Islet precursor cell (in vitro differentiated cells): ENCODE data around the gene PTPRM.

Source experiments
- DNase-seq: peaks from one replicate; pipeline ENCODE4 v3.0.0-alpha.2; 2018

The PTPRM gene

DNA sequence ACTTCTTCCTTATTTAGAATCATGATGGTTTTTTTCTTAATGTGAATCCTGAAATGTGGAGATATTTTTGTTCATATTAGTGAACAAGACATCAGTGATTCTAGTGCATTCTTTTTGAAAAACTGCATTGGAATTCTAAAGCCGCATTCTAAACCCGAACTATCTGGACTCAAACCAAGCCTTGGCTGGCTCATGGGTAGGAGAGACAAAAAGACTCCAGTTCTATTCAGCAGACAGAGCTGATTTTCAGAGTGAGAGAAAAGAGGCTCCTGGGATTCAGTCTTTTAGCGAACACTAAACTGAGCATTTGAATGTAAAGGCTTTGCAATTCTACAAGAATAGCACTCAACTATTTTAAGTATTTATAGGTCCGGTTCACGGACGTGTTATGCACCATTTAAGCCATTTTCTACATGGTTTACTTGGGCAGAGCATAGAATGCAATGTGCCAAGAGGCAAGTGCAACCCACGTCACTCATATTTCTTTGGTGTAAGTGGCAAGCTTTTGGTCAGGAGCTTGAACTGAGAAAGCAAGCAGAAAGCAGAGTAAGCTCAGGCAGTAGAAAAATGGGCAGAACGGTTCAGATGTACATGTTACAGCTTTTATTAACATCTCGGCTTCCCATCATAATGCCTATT lies 814.8 kb downstream of the PTPRM start:
- DNase-seq, result peak; percentile 0

DNA sequence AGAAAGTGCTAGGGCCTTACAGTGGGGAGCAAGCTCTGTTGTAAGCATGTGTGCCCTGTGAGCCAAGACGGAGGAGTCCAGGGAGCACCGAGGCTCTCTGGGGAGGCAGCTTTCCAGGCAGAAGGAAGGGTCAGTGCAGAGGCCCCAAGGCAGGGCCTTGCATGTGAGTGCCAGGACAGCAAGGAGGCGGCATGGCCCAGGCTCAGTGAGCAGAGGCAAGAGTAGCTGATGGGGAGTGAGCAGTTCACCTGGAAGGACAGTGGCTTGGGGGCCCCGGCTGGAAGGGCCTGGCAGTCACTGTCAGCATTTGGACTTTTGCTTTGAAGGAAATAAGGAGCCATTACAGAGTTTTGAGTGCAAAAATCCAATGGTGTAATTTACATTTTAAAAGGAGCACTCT lies 818.3 kb downstream of the PTPRM start:
- DNase-seq, result peak; percentile 38

DNA sequence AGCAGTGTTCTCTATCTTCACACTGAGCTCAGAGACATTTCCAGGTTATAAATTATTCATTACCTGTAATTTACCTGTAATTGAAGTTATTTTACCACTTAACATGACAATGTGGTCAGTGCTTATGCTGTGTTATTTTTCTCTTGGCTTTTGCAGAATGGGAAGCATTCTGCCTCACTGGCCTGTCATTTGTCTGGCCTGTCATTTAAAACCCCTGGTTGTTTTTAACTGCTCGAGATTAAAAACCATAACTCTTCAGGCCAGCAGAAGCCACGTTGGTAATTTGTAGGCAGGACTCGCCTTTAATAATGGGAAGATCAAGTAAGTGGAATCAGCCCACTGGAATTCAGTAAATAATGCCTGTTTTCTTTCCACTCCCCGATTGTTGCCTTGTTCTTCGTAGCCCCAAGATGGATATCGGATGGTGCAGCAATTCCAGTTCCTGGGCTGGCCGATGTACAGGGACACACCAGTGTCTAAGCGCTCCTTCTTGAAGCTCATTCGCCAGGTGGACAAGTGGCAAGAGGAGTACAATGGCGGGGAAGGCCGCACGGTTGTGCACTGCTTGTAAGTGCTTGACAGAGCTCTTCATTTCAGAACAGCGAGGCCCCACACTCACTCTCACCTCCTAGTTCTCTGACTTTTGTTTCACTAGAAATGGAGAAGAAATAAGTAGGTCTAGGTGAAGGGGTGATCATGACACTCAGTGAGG lies 819.7 kb downstream of the PTPRM start:
- DNase-seq, result peak; percentile 4

DNA sequence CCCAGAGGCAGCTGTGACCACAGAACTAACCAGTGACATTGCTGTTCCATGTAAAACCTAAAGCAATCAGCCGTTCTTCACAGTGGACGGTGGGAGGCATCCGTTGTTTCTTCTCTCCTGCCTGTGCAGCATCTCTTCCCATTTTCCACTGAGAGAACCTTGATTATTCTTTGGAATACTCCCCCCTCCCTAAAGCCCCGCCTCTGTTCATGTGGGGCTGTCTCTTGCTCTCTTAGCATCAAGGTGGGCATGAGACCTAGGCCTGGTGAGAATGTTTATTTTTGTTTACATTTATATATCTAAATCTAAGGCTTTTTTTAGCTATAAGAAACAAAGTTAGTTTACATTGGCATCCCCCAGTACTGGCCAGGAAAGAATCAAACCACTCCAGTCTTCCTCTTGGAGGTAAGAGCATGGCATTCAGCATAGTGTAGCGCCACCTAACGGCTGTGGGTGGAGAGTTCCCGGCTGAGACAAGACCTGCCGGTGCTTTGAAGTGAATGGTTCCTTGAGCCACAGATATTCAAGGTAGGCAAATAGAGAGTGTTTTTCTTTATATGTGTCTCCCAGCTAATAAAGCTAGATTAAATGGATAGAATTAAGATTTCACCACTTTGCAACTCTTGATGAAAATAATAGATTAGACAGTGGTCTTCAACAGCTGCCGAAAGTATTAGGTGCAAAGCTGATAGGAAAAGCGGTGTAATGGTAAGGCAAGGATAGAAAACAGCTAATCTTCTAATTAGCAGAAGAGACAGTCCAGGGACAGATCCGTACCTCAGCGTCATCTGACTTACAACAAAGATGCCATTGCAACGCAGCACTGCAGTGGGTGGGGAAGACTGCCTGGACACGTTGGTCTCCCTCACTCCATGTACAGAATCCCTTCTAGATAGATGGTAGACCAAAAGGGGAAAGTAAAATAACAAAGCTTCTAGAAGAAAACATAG lies 822.5 kb downstream of the PTPRM start:
- peak; percentile 89 for DNase-seq

DNA sequence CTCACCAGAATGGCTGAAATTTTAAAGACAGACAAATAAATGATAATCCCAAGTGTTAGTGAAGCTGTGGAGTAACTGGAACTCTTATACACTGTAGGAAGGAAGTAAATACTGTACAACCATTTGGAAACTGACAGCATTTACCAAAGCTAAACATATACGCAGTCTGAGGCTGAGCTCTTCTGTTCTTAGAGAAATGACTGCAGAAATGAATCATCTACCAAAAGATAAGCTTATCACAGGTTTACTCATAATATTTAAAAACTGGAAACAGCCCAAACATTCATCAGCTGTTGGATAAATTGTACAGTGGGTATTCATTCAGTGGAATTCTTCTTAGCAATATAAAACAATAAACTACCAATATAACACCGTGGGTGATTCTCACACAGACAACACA lies 824.0 kb downstream of the PTPRM start:
- DNase-seq, result no peak

DNA sequence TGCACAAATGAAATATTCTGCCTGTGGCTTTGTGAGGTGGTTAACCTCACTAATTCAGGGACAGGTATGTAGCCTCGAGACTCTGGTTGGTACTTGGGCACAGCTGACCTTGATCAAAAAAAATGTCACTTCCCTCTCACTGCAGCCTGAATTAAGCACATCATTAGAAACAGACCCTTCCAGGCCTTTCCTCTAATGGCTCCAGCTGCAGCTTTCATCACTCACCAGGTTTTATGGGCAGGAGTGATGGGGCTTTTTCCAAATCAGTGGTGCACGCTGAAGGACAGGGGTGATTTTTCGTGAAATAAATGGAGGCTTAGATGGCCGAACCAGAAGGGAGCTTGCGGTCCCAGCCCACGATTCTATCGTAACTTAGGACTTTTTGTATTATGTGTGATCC lies 829.1 kb downstream of the PTPRM start:
- DNase-seq, result no peak

DNA sequence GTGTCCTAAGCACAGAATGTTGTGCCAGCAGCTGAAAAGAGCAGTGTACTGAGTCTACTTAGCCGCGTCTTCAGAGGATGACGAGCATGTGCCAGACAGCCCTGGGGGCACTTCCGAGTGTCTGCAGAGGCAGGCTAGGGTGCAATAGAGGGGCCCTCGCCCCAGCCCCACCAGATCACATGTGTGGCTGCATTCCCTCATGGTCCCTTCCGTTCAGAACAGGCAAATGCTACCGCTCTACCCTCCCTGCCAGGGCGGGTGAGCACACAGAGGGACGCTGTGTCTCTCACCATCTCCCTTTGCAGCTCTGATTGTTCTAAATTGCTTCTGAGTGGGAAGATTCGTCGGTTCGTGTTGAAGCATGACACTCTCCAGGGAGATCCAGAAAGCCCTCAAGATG lies 829.9 kb downstream of the PTPRM start:
- peak; percentile 54 for DNase-seq

DNA sequence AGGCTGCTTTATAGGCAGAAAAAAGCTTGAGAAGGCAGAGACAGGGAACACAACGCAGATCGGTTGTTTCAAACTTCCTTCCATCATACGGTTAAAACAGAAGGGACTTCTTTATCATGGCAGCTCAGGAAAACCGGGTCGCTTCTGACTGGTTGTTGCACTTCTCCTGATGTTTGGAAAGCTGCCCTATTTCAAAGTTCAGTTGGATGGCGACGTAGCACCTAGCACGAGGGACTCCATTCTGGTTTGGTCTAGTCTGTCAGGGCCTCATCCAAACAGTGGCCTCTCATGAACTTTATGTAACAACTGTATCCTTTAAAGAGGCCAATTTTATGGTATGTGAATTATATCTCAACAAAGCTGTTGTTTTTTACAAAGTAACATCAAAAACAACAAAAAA lies 832.0 kb downstream of the PTPRM start:
- peak; percentile 7 for DNase-seq

DNA sequence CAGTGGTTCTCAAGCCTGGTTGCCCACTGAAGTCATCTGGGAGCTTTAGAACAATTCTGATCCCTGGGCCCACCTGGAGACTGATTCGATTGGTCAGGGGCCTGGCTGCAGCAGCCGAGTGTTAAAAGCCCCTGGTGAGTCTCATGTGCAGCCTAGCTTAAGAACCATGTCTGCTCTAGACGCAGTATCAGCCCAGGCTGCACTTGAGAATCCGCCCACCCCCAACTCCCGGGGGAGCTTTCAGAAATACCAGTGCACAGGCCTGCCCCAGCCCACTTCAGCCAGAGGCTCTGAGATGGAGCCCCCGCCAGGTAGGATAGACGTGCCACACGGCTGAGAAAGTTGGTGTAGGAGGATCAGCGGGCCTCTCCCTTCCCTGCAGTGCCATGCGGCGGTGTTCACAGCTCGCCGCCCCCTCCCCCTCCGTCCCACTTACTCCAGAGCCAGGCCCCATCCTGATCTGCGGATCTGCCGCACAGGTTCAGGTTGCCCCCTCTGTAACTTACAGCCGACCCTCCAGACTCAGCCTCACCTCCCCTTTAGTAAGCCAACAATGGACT lies 833.2 kb downstream of the PTPRM start:
- DNase-seq, result peak; percentile 44

DNA sequence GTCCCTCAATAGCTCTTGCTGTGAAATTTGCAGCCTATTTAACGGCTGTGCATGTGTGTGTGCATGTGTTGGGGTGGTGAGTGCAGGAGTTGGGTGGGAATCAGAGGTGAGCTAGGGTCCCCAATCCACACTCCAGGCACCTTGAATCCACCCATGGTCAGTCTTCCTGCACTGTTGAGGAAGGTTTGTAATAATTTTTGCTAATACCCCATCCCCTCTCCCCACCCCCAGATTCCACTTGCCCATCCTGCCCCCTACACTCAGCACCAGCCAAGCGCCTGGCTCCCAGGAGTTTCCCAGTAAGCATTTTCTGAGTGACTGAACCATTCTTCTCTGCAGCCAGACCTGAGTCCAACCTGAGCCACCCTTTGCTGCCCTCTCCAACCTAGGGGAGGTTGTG lies 833.7 kb downstream of the PTPRM start:
- peak; percentile 29 for DNase-seq

DNA sequence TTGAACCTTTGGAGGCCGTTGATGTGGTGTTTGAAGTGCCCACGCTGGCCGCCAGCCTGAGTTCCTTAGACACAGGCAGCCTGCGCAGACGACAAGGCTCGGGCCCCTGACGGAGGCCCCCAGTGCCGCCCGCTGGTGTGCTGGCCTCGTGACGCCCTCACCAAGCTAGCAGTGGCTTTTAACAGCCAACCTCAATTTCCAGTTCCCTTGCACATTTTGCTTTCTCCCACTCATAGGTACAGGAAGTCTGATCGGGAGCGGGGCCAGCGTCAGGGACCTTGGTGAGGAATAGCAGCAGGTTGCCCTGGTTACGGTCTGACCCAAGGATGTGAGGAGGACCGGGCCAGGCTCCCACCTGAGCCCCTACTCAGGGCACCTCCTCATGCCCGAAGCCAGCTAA lies 834.5 kb downstream of the PTPRM start:
- peak; percentile 41 for DNase-seq

DNA sequence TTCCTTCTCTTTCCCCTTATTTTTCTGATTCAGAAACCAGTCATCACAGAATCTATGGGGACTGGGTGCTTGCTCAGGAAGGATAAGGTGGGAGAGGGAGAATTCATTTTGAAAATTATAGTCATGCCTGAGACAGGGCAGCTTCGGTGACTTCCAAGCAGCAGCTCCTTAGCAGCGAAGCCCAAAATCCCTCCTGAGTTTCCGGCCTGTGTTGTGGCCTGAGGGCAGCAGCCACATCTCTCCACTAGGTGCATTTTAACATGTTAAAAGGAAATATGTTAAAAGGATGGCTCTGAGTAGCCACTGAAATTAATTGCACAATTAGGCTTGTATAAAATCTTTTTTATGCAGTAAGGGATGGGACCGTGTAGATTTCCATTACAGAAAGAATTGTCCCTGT lies 835.1 kb downstream of the PTPRM start:
- peak; percentile 47 for DNase-seq

DNA sequence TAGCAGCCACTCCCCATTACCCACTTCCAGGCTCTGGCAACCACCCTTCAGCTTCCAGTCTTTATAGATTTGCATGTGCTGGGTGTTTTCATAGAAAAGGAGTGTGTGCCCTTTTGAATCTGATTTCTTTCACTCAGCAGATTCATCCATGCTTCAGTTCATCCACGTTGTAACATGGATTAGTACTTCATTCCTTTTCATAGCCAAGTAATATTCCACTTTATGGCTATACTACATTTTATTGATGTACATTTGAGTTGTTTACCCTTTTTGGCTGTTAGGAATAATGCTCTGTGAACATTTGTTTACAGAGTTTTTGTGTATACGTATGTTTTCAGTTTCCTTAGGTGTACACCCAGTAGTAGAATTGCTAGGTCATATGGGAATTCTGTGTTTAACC lies 836.6 kb downstream of the PTPRM start:
- DNase-seq, result no peak

DNA sequence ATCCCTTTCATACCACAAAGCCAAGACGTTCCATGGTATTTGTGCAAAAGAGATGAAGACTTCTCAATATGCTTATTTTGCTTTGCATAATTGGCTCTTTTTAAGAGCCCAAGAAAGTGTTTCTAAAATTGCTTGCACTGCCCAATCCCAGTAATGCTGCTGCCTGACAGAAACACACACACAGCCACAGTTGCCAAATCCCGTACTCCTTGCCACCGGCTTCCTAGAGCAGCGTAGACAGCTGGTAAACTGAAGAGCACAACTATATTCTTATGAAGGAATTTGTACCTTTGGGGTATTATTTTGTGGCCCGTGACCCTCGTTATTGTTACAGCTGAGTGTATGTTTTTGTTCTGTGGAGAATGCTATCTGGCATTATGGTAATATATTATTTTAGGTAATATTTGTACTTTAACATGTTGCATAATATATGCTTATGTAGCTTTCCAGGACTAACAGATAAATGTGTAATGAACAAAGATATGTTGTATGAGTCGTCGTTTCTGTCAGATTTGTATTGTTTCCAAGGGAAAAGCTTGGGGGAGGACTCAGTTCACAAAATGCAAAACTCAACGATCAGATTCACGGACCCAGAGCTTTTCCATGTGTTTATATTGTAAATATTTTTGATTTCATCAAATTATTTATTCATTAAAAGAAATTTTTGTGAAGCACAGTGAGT lies 839.2 kb downstream of the PTPRM start:
- DNase-seq, result no peak

DNA sequence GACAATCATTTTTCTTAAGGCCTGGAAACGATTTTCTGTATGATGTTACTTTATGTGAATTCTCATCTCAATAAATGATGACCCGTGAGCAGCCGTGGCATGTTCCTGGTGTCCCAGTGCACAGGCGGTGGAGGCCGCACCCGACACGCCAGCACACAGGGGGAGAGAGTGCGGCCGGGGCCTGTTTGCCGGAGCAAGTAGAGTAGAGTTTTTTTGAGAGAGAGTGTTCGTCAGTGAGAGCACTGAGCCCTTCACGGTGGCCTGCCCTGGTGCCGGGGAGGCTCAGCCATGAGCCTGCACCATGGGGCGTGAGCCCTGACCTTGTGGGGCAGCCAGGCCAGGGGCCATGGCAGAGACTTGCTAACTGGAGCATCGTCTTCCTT lies 839.7 kb downstream of the PTPRM start:
- DNase-seq, result no peak

DNA sequence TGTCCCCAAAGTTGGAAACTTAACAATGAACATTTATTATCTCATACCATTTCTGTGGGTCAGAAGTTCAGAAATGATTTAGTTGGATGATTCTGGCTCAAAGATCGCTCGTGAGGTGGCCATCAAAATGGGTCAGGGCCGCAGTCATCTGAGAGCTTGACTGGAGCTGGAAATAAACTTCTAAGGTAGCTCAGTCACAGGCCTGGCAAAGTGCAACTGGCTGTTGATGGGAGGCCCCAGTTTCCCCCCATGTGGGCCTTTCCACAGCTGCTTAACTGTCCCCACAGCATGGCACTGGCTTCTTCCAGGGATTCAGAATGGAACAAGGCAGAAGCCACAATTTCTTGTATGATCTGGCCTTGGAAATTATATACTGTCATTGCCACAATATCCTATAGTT lies 842.0 kb downstream of the PTPRM start:
- peak; percentile 3 for DNase-seq

DNA sequence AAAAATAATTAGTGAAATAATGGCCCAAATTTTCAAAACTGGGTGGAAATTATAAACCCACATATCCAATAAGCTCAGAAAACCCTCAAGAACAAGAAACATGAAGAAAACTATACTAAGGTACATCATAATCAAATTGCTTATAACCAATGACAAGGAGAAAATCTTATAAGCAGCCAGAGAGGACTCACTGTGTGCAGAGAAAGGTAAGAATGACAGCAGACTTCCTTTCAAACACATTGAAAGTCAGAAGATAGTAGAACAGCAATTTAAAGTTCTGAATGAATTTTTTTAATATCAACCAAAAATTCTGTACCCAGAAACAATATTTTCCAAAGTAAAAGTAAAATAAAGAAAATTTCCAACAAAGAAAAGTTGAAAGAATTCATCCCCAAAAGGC lies 844.4 kb downstream of the PTPRM start:
- no peak for DNase-seq

DNA sequence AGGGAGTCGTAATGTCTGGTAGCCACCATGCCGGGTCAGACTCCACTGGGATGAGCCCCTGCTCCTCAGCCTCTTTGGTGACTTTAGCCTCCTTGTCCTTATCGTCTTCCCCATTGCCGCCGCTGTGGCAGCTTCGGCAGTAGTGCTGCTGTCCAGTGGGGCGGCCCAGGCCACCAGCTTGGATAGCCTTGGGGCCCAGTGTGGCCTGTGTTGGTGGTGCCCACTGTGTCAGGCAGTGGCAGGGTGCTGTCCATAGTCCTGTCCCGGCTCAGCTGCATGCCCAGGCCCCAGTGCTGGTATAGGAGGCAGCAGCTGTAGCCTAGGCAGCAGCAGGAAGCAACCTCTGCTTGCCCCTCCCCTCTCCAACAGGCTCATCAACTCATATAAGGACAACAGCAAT lies 845.0 kb downstream of the PTPRM start:
- DNase-seq, result no peak

DNA sequence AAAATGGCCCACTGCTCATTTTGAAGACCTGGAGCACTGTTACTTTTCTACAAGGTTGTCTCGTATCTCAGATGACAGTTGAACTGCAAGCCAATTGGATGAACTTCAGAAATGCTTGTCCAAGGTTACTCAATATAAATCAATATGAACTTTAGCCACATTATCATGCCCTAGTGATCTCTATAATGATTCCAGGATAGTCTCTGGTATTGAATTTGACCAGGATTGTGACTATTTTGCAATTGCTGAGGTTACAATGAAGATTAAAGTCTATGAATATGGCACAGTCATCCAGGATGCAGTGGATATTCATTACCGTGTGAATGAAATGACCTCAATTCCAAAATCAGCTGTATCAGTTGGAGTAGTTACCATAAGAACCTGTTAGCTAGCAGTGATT lies 846.1 kb downstream of the PTPRM start:
- DNase-seq, result no peak

DNA sequence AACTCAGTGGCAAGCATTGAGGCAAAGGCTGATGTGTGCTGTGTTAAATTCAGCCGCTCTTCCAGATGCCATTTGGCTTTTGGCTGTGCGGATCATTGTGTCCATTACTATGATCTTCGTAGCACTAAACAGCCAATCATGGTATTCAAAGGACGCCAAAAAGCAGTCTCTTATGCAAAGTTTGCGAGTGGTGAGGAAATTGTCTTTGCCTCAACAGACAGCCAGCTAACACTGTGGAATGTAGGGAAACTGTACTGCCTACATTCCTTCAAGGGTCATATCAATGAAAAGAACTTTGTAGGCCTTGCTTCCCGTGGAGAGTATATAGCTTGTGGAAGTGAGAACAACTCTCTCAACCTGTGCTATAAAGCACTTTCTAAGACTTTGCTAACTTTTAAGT lies 846.6 kb downstream of the PTPRM start:
- no peak for DNase-seq

DNA sequence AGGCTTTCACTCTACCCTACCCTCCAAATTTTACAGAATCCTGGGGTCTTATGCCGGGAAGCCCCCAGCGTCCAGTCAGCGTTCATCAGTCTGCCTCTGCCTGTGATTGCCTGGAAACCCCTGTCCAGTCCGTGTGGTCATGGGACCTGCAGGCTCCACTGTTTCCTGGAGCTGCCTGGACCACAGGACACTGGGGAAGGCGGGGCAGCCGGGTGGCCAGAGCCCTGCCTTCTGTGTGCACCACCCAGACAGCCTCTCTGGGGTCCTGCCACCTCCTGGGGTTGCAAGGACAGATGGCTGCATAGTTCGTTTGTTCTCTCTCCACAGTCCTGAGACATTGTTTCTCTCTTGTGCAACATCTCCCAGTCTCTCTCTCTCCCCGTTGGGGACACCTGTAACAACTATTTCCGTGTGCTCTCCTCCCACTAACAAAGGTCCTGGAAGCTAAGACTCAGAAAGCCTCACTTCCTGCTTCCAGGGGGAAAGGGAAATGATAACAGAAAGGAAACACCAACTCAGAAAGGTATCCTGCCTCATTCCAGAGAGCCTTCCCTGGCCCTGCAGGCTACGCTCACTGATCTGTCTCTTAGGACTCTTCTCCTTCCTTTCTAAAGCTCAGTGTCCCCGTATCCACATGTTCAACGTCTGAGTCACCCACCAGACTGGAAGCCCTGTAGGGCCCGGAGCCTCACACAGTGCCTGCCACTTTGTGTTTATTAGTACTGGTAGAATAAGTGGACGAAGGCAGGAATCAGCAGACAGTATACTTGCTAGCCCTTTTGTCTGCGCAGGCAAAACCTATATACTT lies 849.3 kb downstream of the PTPRM start:
- DNase-seq, result peak; percentile 85

DNA sequence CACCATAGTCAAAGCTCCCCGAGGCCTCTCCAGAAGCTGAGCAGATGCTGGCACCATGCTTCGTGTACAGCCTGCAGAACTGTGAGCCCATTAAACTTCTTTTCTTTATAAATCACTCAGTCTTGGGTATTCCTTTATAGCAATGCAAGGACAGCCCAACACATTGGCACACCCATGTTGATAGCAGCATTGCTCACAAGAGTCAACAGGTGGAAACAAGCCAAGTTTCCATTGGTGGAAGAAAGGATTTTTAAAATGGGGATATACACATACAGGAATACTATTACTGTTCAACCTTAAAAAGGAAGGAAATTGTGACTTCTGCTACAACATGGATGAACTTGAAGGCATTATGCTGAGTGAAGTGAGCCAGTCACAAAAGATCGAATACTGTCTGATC lies 855.3 kb downstream of the PTPRM start:
- no peak for DNase-seq
